CD4-positive, alpha-beta T cell treated with Interleukin-15 for 1 hour (primary cell): ENCODE data around the gene CNN3.
"Not testable (repeated sequence)": the region's sequence is repeated elsewhere in the genome, so short reads cannot be mapped to it uniquely, and the experiment has no call there.

Source experiments
- DNase-seq: peaks from one replicate; pipeline ENCODE4 v3.0.0-alpha.2; 2020

CNN3 gene

DNA sequence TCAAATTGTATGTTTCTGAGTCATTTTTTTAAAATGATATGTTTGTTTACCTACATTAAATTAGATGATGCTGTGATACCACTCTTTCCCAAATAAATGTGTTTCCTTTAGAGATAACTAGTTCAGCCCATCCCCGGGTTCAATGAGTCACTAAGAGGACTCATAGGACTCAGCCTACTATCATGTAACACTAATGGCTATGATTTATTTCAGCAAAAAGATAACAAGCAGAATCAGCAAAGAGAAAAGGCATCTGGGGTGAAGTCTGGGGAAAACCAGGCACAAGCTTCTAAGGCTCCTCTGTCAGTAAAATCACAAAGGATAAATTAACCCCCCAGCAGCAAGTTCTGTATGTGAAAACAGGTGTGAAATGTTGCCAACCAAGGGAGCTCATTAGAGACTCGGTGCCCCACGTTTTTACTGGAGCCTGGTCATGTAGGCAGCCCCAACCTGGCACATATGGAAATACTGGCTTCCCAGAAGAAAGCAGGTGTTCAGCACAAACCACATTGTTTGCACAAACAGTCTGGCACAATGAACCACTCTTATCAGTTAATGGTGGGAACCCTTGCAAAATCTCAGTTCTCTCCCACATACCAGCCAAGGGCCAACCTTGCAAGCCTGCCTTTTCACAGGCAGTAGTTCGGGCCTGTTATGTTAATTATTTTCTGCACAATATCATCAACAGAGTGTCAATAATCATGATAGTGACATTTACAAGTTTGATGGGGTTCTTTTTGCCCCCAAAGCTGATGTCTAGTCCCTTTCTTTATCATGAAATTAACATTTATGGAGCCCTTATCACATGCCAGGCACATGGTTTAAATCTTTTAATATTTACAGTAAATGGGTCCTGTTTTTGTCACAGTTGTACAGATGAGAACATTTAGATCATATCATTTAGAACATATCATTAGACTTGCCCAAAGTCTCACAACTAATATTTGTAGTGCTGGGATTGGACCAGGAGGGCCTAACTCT is 23.1 kb upstream of the CNN3 start:
- no peak for DNase-seq

GRCh38 chr1:94947437-94947836 is 20.5 kb upstream of the CNN3 start:
- DNase-seq: no peak

DNA sequence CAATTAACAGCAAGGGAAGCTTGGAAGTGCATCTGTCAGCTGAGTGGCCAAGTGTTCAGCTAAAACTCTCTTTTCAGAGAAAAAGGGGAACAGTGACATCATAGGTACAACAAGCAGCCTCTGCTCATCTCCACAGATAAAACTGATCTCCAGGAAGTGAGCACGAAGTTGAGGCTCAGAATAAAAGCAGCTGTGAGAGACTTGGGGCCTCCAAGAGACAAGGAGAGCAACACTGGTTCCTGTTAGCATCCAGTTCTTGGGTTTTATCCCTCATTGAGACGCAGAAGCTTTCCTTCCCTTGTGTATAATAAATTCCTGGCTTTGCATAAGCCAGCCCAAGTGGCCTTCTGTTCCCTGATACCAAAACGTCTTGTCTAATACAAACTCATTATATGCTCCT is 20.0 kb upstream of the CNN3 start:
- no peak for DNase-seq

GRCh38 chr1:94942171-94943128 is 15.5 kb upstream of the CNN3 start:
- no peak for DNase-seq

DNA sequence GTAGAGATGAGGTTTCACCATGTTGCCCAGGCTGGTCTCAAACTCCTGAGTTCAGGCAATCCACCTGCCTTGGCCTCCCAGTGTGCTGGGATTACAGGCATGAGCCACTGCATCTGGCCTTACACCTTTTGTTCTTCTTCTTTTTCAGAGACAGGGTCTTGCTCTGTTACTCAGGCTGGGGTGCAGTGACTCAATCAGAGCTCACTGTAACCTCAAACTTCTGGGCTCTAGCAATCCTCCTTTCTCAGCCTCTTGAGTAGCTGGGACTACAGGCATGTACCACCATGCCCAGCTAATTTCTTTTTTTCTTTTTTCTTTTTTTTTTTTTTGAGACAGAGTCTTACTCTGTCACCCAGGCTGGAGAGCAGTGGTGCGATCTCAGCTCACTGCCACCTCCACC is 14.6 kb upstream of the CNN3 start:
- not testable (repeated sequence) for DNase-seq

DNA sequence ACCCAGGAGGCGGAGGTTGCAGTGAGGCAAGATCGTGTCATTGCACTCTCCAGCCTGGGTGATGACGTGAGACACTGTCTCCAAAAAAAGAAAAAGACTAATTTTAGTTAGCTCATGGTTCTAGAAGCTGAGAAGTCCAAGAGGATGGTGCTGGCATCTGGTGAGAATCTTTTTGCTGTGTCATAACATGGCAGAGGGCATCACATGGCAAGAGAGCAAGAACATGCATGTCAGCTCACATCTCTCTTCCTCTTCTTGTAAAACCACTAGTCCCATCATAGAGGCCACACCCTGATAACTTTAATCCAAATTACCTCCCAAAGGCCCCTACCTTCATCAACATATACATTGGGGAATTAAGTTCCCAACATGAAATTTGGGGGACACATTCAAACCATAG is 13.8 kb upstream of the CNN3 start:
- no peak for DNase-seq

DNA sequence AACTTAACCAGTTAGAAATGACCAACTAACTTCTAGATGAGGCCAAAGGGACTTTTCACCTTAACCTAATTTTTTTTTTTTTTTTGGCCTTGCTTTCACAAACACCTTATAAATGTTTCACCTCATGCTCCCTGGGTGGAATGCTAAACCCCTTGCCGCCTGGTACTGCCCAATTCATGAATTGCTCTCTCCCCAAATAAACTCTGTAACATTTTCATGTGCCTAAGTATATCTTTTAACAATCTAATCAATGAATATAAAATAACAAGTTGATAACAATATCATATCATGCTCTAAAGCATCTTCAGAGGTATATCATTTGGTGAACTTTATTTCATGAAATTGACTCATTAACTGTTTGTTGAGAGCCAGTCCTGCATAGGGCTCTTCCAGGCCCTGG is 10.9 kb upstream of the CNN3 start:
- no peak for DNase-seq

- no peak for DNase-seq
Measured at GRCh38 chr1:94936861-94937620, 10.1 kb upstream of the CNN3 start.

GRCh38 chr1:94935476-94935875 is 8.6 kb upstream of the CNN3 start:
- DNase-seq: no peak

GRCh38 chr1:94935034-94935433 is 8.1 kb upstream of the CNN3 start:
- DNase-seq: no peak

GRCh38 chr1:94934551-94934950 is 7.6 kb upstream of the CNN3 start:
- no peak for DNase-seq

GRCh38 chr1:94931254-94931841 is 4.4 kb upstream of the CNN3 start:
- no peak for DNase-seq

GRCh38 chr1:94929351-94930217 is 2.7 kb upstream of the CNN3 start:
- no peak for DNase-seq

DNA sequence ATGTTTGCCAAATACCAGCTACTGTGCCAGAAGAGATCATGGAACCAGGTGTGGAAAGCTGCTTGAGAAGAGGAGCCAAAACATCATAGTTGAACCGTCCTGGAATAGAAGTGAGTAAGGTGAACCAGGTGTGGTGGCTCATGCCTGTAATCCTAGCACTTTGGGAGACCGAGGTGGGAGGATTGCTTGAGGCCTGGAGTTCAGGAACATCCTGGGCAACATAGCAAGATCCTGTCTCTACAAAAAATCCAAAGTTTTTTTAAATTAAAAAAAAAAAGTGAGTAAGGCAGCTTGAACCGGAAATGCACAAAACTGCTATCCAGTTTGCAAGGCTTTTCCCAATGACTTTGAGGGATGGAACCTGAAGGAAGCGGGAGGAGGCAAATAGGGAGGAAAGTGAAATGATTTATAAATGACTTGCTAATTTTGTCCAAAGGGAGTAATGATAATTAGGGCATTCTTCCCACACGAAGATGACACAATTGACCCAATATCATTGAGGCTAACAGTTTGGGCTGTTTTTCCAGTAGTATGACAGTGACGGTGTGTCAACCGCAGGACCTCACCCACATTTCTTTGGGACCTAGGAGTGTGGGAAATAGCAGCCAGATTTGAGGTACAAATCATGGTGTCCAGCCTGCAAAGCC is 1.5 kb upstream of the CNN3 start:
- no peak for DNase-seq

- DNase-seq: no peak
Measured at GRCh38 chr1:94927405-94928175, 680 bp upstream of the CNN3 start.

- no peak for DNase-seq
Measured at GRCh38 chr1:94926126-94926914, 590 bp downstream of the CNN3 start.

DNA sequence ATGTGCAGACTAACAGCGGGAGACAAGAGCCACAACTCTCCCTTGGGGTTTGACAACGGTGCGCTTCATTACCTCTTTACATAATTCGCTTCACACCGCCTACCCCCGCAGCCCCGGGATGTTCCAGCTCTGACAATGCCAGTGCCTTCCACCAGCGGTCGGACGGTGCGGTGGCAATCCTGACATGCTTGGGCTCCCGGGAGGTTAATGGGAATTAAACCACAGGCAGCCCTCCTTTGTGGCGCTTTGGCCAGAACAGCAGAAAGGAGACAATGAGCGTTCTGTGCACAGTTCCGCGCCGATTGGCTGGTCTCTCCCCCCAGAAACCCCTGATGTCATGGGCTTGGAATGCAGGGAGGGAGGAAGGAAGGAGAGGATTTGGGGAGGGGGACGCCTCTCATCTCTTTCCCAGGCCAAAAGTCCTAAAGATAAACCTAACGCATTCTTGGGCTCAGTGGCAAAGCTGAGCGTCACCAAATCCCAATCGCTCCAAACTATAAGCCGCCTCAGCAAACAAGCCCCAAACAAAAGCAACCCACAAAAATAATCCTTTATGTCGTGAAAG is 1.3 kb downstream of the CNN3 start:
- DNase-seq: peak; percentile 21

- no peak for DNase-seq
Measured at GRCh38 chr1:94925004-94925403, 1.9 kb downstream of the CNN3 start.
